Astrocyte (in vitro differentiated cells and primary cell): ENCODE measurements around the gene ADGRG7. TPM values are rescaled to one million over a fixed set of nuclear protein-coding genes. Genes with fewer than 3 reads are reported as not detected.

Source experiments
- DNase-seq: peaks from one replicate; pipeline ENCODE4 v3.0.0-alpha.2; 2010; ENCODE audit warnings: low read depth
- FAIRE-seq: peaks from 2 replicates; lab custom pipeline; 2011; peaks lifted over from hg19 to GRCh38; lab: Jason Lieb, UNC
- H2AFZ ChIP-seq: 2 replicates; pipeline ENCODE4 v1.6.0; 2012; ENCODE audit warnings: low read depth, low read length, inconsistent platforms
- H3K27ac ChIP-seq: 2 replicates; pipeline ENCODE4 v1.5.1; 2011; ENCODE audit warnings: low read depth, low read length, inconsistent platforms
- H3K27me3 ChIP-seq: 2 replicates; pipeline ENCODE4 v1.6.0; 2011; ENCODE audit warnings: low read length, inconsistent platforms; ENCODE audit not compliant: insufficient read depth
- H3K36me3 ChIP-seq: 2 replicates; pipeline ENCODE4 v1.5.1; 2011; ENCODE audit warnings: low read length, inconsistent platforms; ENCODE audit not compliant: insufficient read depth
- H3K4me1 ChIP-seq: 2 replicates; pipeline ENCODE4 v1.5.1; 2011; ENCODE audit warnings: low read length, inconsistent platforms; ENCODE audit not compliant: insufficient read depth
- H3K4me2 ChIP-seq: 2 replicates; pipeline ENCODE4 v1.6.0; 2012; ENCODE audit warnings: low read length, inconsistent platforms
- H3K4me3 ChIP-seq: 2 replicates; pipeline ENCODE4 v1.5.1; 2011; ENCODE audit warnings: low read depth, mild to moderate bottlenecking, low read length, inconsistent platforms; ENCODE audit not compliant: insufficient read depth
- H3K79me2 ChIP-seq: 2 replicates; pipeline ENCODE4 v1.6.0; 2012; ENCODE audit warnings: mild to moderate bottlenecking, low read length, inconsistent platforms; ENCODE audit not compliant: insufficient read depth
- H3K9ac ChIP-seq: 2 replicates; pipeline ENCODE4 v1.6.0; 2012; ENCODE audit warnings: mild to moderate bottlenecking, low read length, inconsistent platforms
- H3K9me3 ChIP-seq: 2 replicates; pipeline ENCODE4 v1.5.1; 2012; ENCODE audit warnings: low read depth, mild to moderate bottlenecking, low read length, inconsistent platforms; ENCODE audit not compliant: insufficient read depth
- H4K20me1 ChIP-seq: 2 replicates; pipeline ENCODE4 v1.6.0; 2012; ENCODE audit warnings: low read length, inconsistent platforms; ENCODE audit not compliant: insufficient read depth
- H3K27ac Mint-ChIP-seq: one replicate; pipeline ENCODE4 v1.8.0; 2021; ENCODE audit warnings: mild to moderate bottlenecking, mixed read lengths; ENCODE audit not compliant: unreplicated experiment
- H3K27me3 Mint-ChIP-seq: one replicate; pipeline ENCODE4 v1.8.0; 2021; ENCODE audit warnings: low read depth, mixed read lengths; ENCODE audit not compliant: unreplicated experiment
- H3K36me3 Mint-ChIP-seq: one replicate; pipeline ENCODE4 v1.8.0; 2021; ENCODE audit warnings: low read depth, mixed read lengths; ENCODE audit not compliant: unreplicated experiment
- H3K4me1 Mint-ChIP-seq: one replicate; pipeline ENCODE4 v1.8.0; 2021; ENCODE audit warnings: low read depth, mixed read lengths; ENCODE audit not compliant: unreplicated experiment
- H3K4me3 Mint-ChIP-seq: one replicate; pipeline ENCODE4 v1.8.0; 2021; ENCODE audit warnings: mild to moderate bottlenecking, moderate library complexity, mixed read lengths; ENCODE audit not compliant: unreplicated experiment
- H3K9me3 Mint-ChIP-seq: one replicate; pipeline ENCODE4 v1.8.0; 2021; ENCODE audit warnings: mild to moderate bottlenecking, mixed read lengths; ENCODE audit not compliant: unreplicated experiment
- EZH2 ChIP-seq: IDR thresholded peaks from 2 replicates; pipeline ENCODE4 v1.6.1; 2012; ENCODE audit warnings: mild to moderate bottlenecking, low read length, inconsistent platforms; ENCODE audit not compliant: insufficient read depth
- total RNA-seq: library from RNA; stranded (reverse); gene quantifications from 2 replicates; pipeline ENCODE4 v1.2.1, GENCODE V29; 2021
- TF ChIP-seq, protein P1 (sequence below): IDR thresholded peaks from 2 replicates; pipeline ENCODE4 v1.5.1; 2011; ENCODE audit warnings: low read depth, mild to moderate bottlenecking, inconsistent platforms, low read length, moderate library complexity; ENCODE audit not compliant: insufficient read depth

The ADGRG7 gene
- total RNA-seq, 1 donor from 2014 or later, result not detected

DNA sequence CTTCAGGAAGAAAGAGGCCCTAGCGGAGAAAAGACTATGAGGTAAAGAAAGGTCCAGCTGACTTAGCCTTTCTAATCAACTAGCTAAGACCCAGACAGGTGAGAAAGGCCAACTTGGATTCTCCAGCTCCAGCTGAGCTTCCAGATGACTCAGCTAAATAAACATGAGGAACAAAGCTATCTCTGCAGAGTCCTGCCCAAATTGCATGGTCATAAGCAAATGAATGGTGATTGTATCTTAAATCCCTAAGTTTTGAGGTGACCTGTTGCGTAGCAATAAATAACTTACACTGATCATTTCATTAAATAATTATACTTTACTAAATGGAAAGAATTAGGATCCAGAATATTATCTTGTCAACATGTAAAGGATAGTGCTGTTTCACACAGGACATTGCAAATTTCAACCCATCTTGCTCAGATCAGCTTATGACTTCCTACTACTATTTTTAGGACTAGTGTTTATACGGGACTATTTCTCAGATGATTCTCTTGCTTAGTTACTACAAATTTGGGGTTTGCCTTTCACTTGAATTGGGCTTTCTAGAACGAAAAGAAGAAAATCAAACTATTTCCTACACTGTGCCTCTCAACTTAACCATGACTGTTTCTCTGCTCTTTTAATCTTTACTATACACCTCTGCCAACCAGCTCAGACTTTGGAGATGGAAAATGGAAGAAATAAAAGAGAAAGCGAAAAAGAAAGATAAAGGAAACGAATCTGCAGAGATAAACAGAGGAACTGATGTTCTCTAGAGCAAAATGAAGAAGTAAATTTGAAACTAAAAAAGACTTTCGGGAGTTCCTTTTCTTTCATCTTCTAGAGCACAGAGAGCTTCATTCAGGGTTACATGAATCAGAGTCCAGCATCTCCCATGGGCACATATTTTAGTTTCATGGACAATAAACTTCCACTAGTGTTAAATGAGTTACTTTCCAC lies 6.6 kb upstream of the ADGRG7 start:
- peaks cover 7% of the 10 kb centered on the region for H3K4me1 Mint-ChIP-seq
- no peak overlapping the region for H3K9ac ChIP-seq
- no peak overlapping the region for H3K4me3 ChIP-seq
- no peaks in the 10 kb centered on the region for H4K20me1 ChIP-seq
- no peaks in the 10 kb centered on the region for H3K36me3 Mint-ChIP-seq
- peak; percentile 39 for FAIRE-seq
- H3K9me3 Mint-ChIP-seq, result no peaks in the 10 kb centered on the region
- TF ChIP-seq EZH2, result no peak
- TF ChIP-seq, protein P1, sequence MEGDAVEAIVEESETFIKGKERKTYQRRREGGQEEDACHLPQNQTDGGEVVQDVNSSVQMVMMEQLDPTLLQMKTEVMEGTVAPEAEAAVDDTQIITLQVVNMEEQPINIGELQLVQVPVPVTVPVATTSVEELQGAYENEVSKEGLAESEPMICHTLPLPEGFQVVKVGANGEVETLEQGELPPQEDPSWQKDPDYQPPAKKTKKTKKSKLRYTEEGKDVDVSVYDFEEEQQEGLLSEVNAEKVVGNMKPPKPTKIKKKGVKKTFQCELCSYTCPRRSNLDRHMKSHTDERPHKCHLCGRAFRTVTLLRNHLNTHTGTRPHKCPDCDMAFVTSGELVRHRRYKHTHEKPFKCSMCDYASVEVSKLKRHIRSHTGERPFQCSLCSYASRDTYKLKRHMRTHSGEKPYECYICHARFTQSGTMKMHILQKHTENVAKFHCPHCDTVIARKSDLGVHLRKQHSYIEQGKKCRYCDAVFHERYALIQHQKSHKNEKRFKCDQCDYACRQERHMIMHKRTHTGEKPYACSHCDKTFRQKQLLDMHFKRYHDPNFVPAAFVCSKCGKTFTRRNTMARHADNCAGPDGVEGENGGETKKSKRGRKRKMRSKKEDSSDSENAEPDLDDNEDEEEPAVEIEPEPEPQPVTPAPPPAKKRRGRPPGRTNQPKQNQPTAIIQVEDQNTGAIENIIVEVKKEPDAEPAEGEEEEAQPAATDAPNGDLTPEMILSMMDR, result no peak
- DNase-seq, result peak; percentile 34
- H3K27ac ChIP-seq, result no peak overlapping the region
- no peaks in the 10 kb centered on the region for H3K36me3 ChIP-seq
- no peaks in the 10 kb centered on the region for H3K27me3 ChIP-seq
- no peak overlapping the region for H3K27ac Mint-ChIP-seq
- peaks cover 3% of the 10 kb centered on the region for H3K4me1 ChIP-seq
- H3K79me2 ChIP-seq, result no peaks in the 10 kb centered on the region
- no peak overlapping the region for H2AFZ ChIP-seq
- H3K9me3 ChIP-seq, result no peaks in the 10 kb centered on the region
- no peaks in the 10 kb centered on the region for H3K27me3 Mint-ChIP-seq
- H3K4me2 ChIP-seq, result no peak overlapping the region
- H3K4me3 Mint-ChIP-seq, result no peak overlapping the region

DNA sequence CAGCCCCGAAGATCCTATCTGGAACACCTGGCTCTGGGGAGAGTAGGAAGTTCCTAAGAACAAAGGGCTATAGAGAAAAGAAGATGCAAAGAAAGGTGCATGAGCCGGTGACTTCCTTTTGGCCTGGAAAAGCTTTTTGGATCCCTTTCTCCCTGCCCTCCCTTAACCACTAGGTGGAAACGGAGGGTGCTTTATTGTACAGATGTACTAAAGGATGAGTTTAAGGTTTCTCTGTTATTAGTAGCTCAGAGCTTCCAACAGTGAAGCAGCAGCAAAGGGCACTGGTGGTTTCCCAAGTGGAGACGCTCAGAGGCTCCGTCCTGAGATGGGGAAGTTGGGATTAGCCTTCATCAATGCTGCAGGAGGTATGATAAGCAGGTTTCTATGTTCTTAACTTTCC lies 5.9 kb upstream of the ADGRG7 start:
- peak overlapping the region; percentile 39 for H2AFZ ChIP-seq

More for the DNA sequence above, 5.9 kb upstream of the ADGRG7 start:
- no peaks in the 10 kb centered on the region for H3K36me3 Mint-ChIP-seq
- no peak overlapping the region for H3K4me3 Mint-ChIP-seq
- Histone ChIP-seq H3K4me2 (no peak overlapping the region), H3K4me1 (peaks cover 3% of the 10 kb centered on the region), H3K79me2 (no peaks in the 10 kb centered on the region), H3K9ac (no peak overlapping the region), H3K4me3 (no peak overlapping the region), H3K9me3 (no peaks in the 10 kb centered on the region), H3K27ac (no peak overlapping the region), H4K20me1 (no peaks in the 10 kb centered on the region), H3K27me3 (no peaks in the 10 kb centered on the region), H3K36me3 (no peaks in the 10 kb centered on the region)
- DNase-seq (no peak), FAIRE-seq (no peak)
- H3K27me3 Mint-ChIP-seq, result no peaks in the 10 kb centered on the region
- no peak for TF ChIP-seq EZH2
- TF ChIP-seq, protein P1, result peak; percentile 48
- H3K9me3 Mint-ChIP-seq, result no peaks in the 10 kb centered on the region
- H3K4me1 Mint-ChIP-seq, result peaks cover 7% of the 10 kb centered on the region
- no peak overlapping the region for H3K27ac Mint-ChIP-seq
